ENCODE results near the gene FOXJ3.

The FOXJ3 gene

GRCh38 chr1:42130061-42130660 lies 204.9 kb downstream of the FOXJ3 start:
- TF ChIP-seq CTCF (IDR thresholded peaks at IDR 0.05; ENCODE audit: low read depth, low read length): no peak
- H3K4me3 ChIP-seq (ENCODE audit: low read depth, low read length): no peak overlapping the region
- in situ Hi-C loops (cut with HindIII; ENCODE audit: low sequenced_read_pairs): no loop called here
- DNase-seq (ENCODE audit: low read depth, low spot score): no peak

GRCh38 chr1:42128964-42129363 lies 206.1 kb downstream of the FOXJ3 start:
- no peak for TF ChIP-seq CTCF (IDR thresholded peaks at IDR 0.05; ENCODE audit: low read depth, low read length)
- in situ Hi-C loops (cut with HindIII; ENCODE audit: low sequenced_read_pairs): no loop called here
- DNase-seq (ENCODE audit: low read depth, low spot score): no peak
- no peak overlapping the region for H3K4me3 ChIP-seq (ENCODE audit: low read depth, low read length)

GRCh38 chr1:42128499-42128898 lies 206.5 kb downstream of the FOXJ3 start:
- DNase-seq (ENCODE audit: low read depth, low spot score): no peak
- in situ Hi-C loops (cut with HindIII; ENCODE audit: low sequenced_read_pairs): no loop called here
- no peak for TF ChIP-seq CTCF (IDR thresholded peaks at IDR 0.05; ENCODE audit: low read depth, low read length)
- H3K4me3 ChIP-seq (ENCODE audit: low read depth, low read length): no peak overlapping the region

GRCh38 chr1:42127767-42128166 lies 207.3 kb downstream of the FOXJ3 start:
- in situ Hi-C loops (cut with HindIII; ENCODE audit: low sequenced_read_pairs): no loop called here
- no peak for TF ChIP-seq CTCF (IDR thresholded peaks at IDR 0.05; ENCODE audit: low read depth, low read length)
- H3K4me3 ChIP-seq (ENCODE audit: low read depth, low read length): no peak overlapping the region
- DNase-seq (ENCODE audit: low read depth, low spot score): no peak

Measured in astrocyte of the spinal cord (primary cell).